Natural killer cell (primary cell): ENCODE measurements around the gene CHTOP. TPM values are rescaled to one million over a fixed set of nuclear protein-coding genes. Genes with fewer than 3 reads are reported as not detected.
"Not testable (repeated sequence)": the region's sequence is repeated elsewhere in the genome, so short reads cannot be mapped to it uniquely, and the experiment has no call there.

Source experiments
- ATAC-seq, 3 donors: fragments of 150-1000 bp in 2 of 3; fragments of 200-7000 bp in 1 of 3; cut with Tn5 transposase; 1 replicate in 1 of 3; 2 replicates in 2 of 3; pipeline ENCODE4 v1.10.0; 2021; ENCODE audit warnings: mild to moderate bottlenecking in 2 of 3, moderate library complexity in 2 of 3
- DNase-seq, 2 donors: peaks; one replicate each; pipeline versions ENCODE4 v3.0.0 to v3.0.0-alpha.2; 2013 to 2021; ENCODE audit warnings: mixed read lengths in 1 of 2
- H3K27ac ChIP-seq: one replicate; pipeline ENCODE4 v1.5.1; 2013; ENCODE audit warnings: mild to moderate bottlenecking, low read length
- H3K27me3 ChIP-seq: one replicate; pipeline ENCODE4 v1.6.1; 2013; ENCODE audit warnings: low read length; ENCODE audit not compliant: control insufficient read depth, insufficient read depth
- H3K36me3 ChIP-seq: one replicate; pipeline ENCODE4 v1.6.1; 2013; ENCODE audit warnings: low read length; ENCODE audit not compliant: control insufficient read depth, insufficient read depth
- H3K4me1 ChIP-seq: one replicate; pipeline ENCODE4 v1.6.1; 2013; ENCODE audit warnings: low read length; ENCODE audit not compliant: control insufficient read depth, insufficient read depth
- H3K4me3 ChIP-seq: one replicate; pipeline ENCODE4 v1.5.1; 2013; ENCODE audit warnings: low read length
- H3K9me3 ChIP-seq: one replicate; pipeline ENCODE4 v1.6.1; 2013; ENCODE audit warnings: low read length; ENCODE audit not compliant: control insufficient read depth, insufficient read depth
- H3K27ac Mint-ChIP-seq, 2 donors: one replicate each; pipeline ENCODE4 v1.8.0; 2022; ENCODE audit warnings: mild to moderate bottlenecking in 2 of 2, mixed read lengths in 2 of 2, moderate library complexity in 1 of 2
- H3K27me3 Mint-ChIP-seq, 2 donors: one replicate each; pipeline ENCODE4 v1.8.0; 2022; ENCODE audit warnings: low read depth in 2 of 2, mixed read lengths in 2 of 2
- H3K36me3 Mint-ChIP-seq: one replicate; pipeline ENCODE4 v1.8.0; 2022; ENCODE audit warnings: mixed read lengths
- H3K4me1 Mint-ChIP-seq, 2 donors: one replicate each; pipeline ENCODE4 v1.8.0; 2022; ENCODE audit warnings: mixed read lengths in 2 of 2
- H3K4me3 Mint-ChIP-seq: one replicate; pipeline ENCODE4 v1.8.0; 2022; ENCODE audit warnings: mild to moderate bottlenecking, moderate library complexity, mixed read lengths
- H3K9me3 Mint-ChIP-seq, 2 donors: one replicate each; pipeline ENCODE4 v1.8.0; 2022; ENCODE audit warnings: mixed read lengths in 2 of 2
- WGBS: methylation state at CpG from one replicate; pipeline ENCODE4 v1.1.7; 2013; ENCODE audit warnings: missing lambda C conversion rate; ENCODE audit not compliant: insufficient coverage; 5-methylcytosine and 5-hydroxymethylcytosine counted together
- intact Hi-C: fragments of 100-400 bp; cut with micrococcal nuclease; formaldehyde crosslinking; loops from one replicate; pipeline ENCODE4 v1.14.2; 2022
- total RNA-seq, 4 donors: library from RNA; stranded (reverse); fragments of 120-200 nt in 1 of 4; gene quantifications; one replicate each; pipeline versions ENCODE4 v1.2.3 to v1.2.4, GENCODE V29; 2013 to 2022
- TF ChIP-seq, protein P1 (sequence below): fragments of 200-600 bp; IDR thresholded peaks from one replicate; pipeline ENCODE4 v1.8.0; 2022; ENCODE audit warnings: antibody characterized with exemption

CHTOP gene
- total RNA-seq, 3 donors from 2014 or later (not counting 1 experiment from before 2014, with no cell fraction given) = 94.7 to 110 (median 106) TPM

DNA sequence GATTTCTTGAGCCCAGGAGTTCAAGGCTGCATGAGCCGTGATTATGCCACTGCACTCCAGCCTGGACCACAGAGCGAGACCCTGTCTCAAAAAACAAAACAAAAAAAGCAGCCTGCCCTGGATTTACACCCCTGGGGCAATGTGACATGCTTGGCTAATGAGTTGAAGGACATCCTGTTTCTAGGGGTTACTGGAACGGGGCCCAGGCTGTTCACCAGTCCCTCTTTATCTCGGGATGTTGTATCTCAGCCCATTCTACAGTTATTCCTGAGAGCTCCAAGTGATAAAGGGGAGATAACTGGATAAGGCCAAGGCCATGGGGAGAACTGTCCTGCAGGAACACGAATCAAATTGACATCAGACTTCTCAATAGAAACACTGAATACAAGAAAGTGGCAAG lies 46.6 kb upstream of the CHTOP start:
- DNase-seq (no peak), ATAC-seq (no peak)
- Histone ChIP-seq H3K27ac (no peak overlapping the region), H3K4me1 (no peaks in the 10 kb centered on the region), H3K4me3 (no peak overlapping the region), H3K36me3 (no peaks in the 10 kb centered on the region), H3K9me3 (no peaks in the 10 kb centered on the region), H3K27me3 (no peaks in the 10 kb centered on the region)
- TF ChIP-seq, protein P1, sequence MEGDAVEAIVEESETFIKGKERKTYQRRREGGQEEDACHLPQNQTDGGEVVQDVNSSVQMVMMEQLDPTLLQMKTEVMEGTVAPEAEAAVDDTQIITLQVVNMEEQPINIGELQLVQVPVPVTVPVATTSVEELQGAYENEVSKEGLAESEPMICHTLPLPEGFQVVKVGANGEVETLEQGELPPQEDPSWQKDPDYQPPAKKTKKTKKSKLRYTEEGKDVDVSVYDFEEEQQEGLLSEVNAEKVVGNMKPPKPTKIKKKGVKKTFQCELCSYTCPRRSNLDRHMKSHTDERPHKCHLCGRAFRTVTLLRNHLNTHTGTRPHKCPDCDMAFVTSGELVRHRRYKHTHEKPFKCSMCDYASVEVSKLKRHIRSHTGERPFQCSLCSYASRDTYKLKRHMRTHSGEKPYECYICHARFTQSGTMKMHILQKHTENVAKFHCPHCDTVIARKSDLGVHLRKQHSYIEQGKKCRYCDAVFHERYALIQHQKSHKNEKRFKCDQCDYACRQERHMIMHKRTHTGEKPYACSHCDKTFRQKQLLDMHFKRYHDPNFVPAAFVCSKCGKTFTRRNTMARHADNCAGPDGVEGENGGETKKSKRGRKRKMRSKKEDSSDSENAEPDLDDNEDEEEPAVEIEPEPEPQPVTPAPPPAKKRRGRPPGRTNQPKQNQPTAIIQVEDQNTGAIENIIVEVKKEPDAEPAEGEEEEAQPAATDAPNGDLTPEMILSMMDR = no peak
- no peak overlapping the region for H3K27ac Mint-ChIP-seq
- H3K4me3 Mint-ChIP-seq = no peak overlapping the region
- no peaks in the 10 kb centered on the region for H3K4me1 Mint-ChIP-seq
- H3K36me3 Mint-ChIP-seq = no peaks in the 10 kb centered on the region
- intact Hi-C loops = no loop called here
- H3K27me3 Mint-ChIP-seq = peaks cover 17 to 19% of the 10 kb centered on the region in 2 donors
- no peaks in the 10 kb centered on the region for H3K9me3 Mint-ChIP-seq
- 77% methylated on average over 4 of the region's 5 CpGs for WGBS

DNA sequence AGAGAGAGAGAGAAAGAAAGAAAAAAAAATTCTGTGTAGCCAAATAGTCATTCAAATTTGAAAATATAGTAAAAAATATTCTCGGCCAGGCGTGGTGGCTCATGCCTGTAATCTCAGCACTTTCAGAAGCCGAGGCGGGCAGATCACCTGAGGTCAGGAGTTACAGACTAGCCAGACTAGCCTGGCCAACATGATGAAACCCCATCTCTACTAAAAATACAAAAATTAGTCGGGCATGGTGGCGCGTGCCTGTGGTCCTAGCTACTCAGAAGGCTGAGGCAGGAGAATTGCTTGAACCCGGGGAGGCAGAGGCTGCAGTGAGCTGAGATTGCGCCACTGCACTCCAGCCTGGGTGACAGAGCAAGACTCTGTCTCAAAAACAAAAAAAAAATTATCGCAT lies 45.8 kb upstream of the CHTOP start:
- DNase-seq, H3K4me3 Mint-ChIP-seq, ATAC-seq, intact Hi-C loops, H3K4me3 ChIP-seq, H3K4me1 ChIP-seq, H3K27ac Mint-ChIP-seq, H3K9me3 Mint-ChIP-seq, H3K9me3 ChIP-seq, H3K4me1 Mint-ChIP-seq, H3K27me3 ChIP-seq, H3K36me3 ChIP-seq, H3K27ac ChIP-seq, H3K36me3 Mint-ChIP-seq: not testable (repeated sequence)
- H3K27me3 Mint-ChIP-seq = peaks cover 17 to 19% of the 10 kb centered on the region in 2 donors
- 99% methylated on average over 9 of the region's 10 CpGs for WGBS

DNA sequence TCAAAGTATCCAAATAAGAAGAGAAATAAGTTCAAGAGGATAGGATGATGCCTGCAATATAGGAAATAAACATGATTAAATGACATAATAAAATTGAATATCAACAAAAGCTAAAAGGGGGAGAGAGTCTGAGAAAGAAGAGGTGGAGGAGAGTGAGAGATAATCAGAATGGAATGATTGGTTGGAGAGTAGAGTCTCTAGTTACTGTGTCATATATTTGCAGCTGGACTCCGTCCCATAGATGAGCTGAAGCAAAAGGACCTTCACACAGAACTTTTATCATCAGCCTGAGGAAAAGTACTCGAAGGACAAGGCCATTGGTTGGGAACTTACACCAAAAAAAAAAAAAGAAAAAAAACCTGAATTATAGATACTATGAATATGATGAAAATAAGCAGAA lies 45.4 kb upstream of the CHTOP start:
- Histone ChIP-seq H3K27me3 (no peaks in the 10 kb centered on the region), H3K9me3 (no peaks in the 10 kb centered on the region), H3K4me3 (no peak overlapping the region), H3K36me3 (no peaks in the 10 kb centered on the region), H3K4me1 (no peaks in the 10 kb centered on the region), H3K27ac (no peak overlapping the region)
- Mint-ChIP-seq H3K4me3 (no peak overlapping the region), H3K36me3 (no peaks in the 10 kb centered on the region), H3K27me3 (peaks cover 17 to 19% of the 10 kb centered on the region in 2 donors), H3K9me3 (no peaks in the 10 kb centered on the region), H3K4me1 (no peaks in the 10 kb centered on the region), H3K27ac (no peak overlapping the region)
- intact Hi-C loops = no loop called here
- ATAC-seq (no peak), DNase-seq (no peak)
- 80% methylated on average over 2 of the region's 2 CpGs for WGBS
- TF ChIP-seq, protein P1 = no peak

DNA sequence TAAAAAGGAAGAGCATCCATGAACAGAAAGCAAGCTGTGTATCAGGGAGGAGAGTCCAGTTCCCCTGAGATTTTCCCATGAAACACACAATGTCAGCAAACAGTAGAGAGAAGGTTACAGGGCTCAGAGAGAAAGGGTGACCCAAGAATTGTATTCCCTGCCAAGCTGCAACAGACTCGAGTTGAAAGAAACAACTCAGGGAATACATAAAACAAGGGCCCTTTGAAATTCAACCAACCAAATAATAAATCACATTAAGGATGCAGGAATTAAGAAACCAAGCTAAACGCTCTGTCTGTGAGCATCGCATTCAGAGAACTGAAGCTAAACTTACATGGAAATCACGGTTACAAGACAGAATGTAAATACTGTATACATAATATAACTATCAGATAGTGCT lies 41.1 kb upstream of the CHTOP start:
- DNase-seq (no peak), ATAC-seq (no peak)
- Histone ChIP-seq H3K36me3 (no peaks in the 10 kb centered on the region), H3K27me3 (no peaks in the 10 kb centered on the region), H3K4me3 (no peak overlapping the region), H3K27ac (no peak overlapping the region), H3K9me3 (no peaks in the 10 kb centered on the region), H3K4me1 (no peaks in the 10 kb centered on the region)
- TF ChIP-seq, protein P1 = no peak
- Mint-ChIP-seq H3K27me3 (peaks cover 1 to 10% of the 10 kb centered on the region in 2 donors), H3K4me3 (no peak overlapping the region), H3K36me3 (no peaks in the 10 kb centered on the region), H3K4me1 (no peaks in the 10 kb centered on the region), H3K9me3 (no peaks in the 10 kb centered on the region), H3K27ac (no peak overlapping the region)
- intact Hi-C loops = no loop called here
- 50% methylated on average over 1 of the region's 4 CpGs for WGBS
